NCI-H146 (cell line): ENCODE results near the gene LOXHD1.

ENCODE experiments used
- DNase-seq: peaks from one replicate; lab custom pipeline; 2025; lab: John Stamatoyannopoulos, UW

The LOXHD1 gene

DNA sequence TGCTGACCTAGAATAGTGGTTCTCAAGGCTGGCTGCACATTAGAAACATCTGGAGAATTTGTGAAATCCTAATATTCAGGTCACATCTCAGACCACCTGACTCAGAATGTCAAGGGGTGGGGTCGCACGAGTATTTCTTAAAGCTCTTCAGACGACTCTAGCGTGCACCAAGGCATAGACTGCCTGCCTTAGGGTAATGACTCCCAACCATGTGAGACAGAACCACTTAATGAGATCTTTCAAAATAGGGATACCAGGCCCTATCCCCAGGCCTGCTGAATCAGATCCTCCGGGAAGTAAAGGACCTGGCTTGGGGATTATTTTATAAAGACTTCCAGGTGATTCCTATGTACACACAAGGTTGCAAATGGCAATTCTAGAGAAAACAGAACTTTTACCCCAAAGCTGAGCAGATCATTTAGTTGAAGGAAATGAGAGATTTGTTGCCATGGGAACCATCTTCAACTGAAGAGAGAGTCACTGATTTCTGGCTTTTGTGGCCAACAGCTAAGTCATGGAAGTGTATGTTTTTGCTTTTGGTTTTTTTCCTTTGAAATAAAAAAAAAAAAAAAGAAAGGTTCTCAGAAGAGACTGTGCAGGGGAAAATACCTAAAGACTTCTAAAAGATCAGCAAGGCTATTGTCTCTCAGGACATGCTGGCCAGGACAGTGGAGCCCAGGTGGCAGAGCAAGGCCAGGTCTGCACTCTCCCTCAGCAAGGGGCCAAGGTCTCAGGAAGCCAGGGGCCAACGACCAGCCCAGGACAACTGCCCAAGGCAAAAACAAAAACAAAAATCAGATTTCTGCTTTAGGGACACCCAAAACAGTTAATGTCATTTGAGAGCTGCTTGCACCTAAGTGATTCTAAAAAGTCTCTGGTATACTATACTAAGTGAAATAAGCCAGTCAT lies 15.3 kb upstream of the LOXHD1 start:
- no peak for DNase-seq

DNA sequence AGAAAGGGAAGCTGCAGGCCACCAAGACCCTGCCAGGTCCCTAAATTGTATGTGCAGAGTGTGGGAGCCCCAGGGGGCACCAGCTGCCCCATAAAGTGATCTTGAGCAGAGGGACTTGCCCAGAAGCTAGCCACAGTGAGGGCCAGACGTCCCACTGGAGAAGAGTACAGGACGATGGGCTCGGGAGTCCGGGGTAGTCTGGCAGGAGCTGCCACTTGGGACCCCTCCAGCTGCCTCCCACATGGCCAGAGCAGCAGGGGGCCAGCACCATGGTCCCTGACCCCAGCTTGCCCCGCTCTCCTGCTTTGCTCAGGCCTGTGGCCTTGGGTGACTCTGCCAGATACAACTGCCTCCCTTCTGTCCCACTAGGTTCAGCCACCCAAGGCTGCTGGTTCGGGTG lies 11.7 kb upstream of the LOXHD1 start:
- DNase-seq = no peak

DNA sequence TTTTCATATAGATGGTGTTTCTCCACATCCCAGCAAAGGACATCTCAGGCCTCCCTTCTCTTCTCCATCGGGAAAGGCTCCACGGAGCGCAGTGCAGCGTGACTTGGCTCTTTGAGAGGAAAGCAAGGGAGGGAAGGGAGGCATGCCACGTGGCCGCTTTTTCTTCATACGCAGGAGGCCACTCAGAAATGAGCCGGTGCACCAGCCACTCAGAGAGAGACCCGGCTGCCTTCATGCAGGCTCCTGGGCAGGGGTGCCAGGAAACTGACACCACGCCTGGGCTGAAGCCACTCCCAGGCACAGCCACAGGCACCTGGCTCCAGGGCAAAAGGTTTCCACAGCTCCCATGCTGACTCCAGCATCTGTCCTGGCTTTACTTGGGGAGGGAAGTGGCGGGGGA lies 11.1 kb upstream of the LOXHD1 start:
- DNase-seq = no peak

DNA sequence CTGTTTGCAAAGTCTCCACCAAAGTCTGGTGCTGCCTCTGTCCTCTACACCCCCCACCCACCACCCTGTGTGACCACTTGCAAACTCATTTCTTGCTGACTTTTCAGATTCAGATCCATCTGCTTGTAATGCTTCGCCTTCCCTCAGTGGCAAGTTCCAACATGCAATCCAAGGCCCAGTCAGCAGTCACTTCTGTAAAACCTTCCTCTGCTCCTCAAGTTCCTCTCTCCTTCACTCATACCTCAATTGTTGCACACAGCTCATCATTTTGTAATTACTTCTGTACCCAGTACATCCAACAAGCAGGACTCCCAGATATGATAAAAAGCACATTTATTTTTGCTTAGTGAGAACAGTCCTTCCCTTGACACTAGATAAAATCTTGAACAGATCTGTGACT lies 6.5 kb upstream of the LOXHD1 start:
- DNase-seq = no peak

DNA sequence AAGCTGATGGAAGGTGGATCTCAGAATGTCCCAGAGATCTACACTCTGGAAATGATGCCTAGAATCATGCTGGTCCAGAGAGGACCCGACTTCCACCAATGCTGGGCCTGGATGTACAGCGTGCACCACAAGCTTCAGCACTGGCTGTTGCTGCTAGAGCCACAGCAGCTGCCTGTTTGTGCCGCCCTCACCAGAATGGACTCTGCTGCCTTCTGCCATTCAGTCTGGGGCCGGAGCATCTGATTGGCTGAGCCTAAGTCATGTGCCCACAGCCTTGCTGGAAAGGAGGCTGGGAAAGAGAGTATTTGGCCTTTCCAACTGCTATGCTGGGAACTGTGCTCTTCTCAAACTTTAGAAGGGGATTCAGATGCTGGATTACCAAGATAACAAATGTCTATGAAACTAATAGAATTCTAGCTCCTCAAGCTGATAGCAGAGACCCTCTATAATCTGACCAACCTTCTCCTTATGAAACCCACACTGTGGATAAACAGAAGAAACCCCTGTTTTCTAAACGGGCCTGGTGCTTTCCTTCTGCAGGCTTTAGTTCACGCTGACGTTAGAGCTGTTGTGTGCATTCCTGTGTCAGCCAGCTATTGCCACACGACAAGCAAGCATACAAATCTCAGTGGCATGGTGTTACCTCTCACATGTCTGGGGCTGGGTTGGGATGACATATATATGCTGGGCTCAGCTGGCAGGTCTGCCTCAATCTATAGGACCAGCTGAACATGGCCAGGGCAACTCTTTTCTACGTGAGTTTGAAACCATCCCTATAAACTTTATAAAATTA lies 4.1 kb upstream of the LOXHD1 start:
- peak; percentile 61 for DNase-seq

DNA sequence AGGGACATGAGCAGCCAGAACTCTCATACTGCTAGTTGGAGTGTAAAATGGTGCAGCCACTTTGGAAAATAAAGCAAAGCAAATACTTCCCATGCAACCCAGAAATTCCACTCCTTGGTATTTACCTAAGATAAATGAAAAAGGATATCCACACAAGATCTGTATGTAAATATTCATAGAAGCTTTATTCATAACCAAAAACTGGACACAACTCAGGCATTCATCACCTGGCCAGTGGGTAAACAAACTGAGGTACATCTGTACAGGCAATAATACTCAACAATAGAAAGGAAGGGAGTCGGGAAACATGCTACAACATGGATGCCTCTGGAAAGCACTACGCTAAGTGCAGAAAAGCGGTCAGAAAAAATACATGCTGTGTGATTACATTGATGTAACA lies 2.5 kb upstream of the LOXHD1 start:
- no peak for DNase-seq

DNA sequence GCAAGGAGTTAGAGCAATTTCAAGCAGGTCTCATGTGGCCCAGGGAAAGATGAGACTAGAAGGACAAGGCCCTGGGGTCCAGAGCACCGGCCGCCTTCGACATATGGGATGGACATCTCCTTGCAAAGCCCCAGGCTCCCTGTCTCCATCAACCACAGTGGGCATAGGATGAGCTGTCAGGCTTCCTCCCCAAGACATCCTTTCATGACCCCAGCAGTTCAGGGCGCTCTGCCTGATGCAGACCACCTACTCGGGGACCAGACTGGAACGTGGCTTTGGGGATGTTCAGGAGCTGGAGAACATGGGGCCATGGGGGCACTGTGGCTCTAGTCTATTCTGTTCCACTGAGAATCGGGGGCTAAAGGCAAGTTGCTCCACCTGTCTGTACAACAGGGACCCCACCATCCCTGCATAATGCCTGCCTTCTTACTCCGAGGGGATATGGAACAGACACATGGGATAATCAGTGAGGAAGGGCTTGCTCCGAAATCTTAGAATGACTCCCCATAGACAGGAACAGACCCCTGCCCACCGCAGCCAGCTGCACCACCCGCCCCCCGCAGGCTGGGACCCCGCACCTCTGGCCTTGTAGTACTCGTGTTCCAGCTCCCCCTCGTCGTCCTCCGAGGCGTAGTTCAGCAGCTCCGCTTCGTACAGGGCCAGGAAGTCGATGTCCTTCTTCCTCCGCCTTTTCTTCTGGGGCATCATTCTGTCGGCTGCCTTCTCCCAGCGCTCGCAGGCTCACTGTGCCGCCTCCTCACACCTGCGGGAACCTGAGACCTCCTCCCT lies 500 bp downstream of the LOXHD1 start:
- no peak for DNase-seq

DNA sequence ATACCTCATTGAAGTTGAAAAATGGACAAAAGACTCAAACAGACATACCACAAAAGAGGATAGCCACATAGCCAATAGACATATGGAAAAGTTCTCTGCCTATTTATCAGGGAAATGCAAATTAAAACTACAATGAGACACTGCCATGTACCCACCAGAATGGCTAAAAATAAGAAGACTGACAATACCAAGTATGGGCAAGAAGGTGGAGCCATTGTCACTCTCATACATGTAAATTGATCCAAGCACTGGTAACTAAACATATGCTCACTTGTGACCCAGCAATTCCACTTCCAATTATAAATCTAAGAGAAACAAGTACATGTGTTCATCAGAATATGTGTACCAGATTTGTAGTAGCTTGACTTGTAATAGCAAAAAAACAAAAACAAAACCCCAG lies 4.6 kb downstream of the LOXHD1 start:
- DNase-seq = no peak

DNA sequence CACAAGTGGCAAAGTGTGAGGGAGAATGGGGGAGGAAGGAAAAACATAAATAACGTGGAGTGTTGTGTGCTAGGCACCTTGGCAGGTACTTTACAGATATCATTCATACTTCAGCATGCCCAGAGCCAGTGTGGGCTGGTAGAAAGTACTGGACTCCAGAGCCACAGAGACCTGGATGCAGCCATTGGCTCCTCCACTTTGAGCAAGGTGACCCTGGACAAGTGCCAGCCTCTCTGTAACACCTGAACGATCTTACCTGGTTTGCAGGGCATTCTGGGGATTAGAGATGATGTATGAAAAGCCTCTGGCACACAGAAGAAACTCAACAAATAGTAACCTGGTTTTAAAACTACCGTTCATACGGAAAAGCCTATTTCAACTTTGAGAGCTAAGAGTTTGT lies 6.3 kb downstream of the LOXHD1 start:
- DNase-seq = no peak

DNA sequence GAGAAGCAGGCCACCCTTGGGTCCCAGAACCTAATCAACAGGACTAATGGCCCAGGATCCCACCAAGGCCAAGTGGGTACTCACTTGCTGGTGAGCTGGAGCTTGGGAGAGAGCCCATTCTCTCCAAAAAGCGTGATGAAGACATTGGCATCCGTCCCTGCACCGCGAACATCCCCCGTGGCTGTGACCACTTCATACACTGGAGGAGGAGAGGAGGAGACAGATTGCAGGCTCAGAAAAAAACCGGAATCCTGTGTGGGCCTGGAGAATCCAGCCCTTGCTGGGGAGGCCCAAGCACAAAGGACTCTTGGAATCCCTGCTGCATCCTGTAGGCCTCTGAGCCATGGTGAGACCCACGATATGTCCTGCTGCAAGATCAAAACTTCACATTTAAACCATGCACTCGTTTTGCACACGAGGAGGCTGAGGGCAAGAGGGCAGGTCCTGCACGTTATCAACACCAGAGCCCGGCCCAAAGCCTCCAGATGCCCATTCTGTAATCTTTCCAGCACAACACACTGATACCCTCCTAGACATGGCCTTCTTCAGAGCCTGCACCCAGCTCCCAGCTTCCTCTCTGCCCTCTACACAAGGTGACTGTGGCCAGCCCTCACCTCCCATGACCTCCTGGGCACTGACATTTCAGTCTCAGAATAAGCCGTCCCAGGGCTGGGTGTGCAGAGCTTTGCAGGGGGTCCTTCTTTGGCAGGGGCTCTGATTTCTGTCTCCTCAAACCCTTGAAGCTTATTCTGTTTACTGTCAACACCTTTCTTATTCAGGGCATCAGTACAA lies 7.8 kb downstream of the LOXHD1 start:
- no peak for DNase-seq

DNA sequence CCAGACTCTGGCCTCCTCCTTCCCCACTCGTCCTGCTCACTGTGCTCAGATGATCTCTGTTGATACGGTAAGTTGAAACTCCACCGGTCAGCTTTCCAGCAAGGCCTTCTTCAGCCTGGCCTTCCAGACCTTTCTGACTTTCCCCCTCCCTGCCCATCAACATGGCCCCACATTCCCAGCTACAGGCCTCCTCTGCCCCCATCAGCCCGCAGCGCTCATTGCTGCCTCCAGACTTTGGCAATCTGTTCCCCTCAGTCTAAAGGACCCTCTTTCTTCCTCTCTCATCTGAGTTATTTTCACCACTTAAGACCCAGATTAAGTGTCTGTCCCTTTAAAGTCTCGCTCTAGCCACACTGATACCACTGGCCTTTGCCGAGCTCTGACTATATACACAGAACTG lies 10.6 kb downstream of the LOXHD1 start:
- DNase-seq = no peak

DNA sequence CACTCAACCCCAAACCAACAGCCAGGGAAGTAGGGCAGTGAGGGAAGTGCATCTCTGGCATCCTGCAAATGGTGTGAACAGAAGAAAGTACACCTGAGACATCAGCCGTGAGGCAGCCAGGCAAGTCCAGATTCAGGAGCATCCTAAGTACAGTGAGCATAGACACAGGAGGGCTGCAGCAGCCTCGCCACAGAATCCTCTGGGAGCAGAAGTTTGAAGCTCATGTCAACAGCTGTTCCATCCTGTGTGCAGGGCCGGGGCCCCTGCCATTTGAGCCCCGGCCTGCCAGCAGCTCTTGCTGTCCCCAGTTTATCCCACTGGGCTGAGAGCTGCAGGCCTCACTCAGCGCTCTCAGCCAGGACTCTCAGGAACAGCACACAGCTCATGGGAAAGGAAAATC lies 14.5 kb downstream of the LOXHD1 start:
- DNase-seq = no peak

DNA sequence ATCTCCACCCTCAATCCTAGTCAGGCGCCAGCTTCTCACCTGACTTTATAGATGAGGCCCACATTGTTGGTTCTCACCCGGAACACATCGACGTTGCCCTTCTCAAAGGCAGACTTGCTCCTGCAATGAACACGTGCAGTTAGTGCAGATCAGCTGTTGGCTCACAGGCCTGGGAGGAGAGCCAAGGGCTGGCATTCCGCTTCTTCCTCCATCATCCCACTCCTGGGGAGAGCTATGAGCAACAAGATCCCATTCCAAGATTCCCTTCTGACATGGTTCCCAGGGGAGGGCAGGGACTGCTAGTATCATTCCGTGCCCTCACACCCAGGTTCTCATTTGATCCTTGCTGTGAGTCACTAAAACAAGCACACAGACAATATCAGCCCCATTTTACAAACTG lies 15.1 kb downstream of the LOXHD1 start:
- DNase-seq = no peak

DNA sequence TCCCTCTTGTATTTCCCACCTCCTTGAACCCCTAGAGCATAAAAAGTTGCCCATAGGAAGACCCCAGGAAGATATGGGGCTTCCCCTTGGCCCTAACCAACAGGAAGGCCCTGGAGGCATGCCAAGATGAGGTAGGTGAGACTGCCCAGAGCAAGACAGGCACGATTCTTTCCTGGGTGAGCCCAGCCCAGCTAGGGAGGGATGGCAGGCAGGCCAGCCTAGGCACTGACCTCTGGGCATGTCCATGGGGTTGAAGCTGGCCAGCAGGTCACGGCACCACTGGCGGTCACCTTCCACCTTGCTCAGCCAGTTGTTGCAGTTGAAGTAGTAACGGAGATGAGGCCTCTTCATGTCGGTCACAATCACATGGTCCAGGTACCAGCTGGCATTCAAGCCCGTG lies 17.6 kb downstream of the LOXHD1 start:
- DNase-seq = no peak

DNA sequence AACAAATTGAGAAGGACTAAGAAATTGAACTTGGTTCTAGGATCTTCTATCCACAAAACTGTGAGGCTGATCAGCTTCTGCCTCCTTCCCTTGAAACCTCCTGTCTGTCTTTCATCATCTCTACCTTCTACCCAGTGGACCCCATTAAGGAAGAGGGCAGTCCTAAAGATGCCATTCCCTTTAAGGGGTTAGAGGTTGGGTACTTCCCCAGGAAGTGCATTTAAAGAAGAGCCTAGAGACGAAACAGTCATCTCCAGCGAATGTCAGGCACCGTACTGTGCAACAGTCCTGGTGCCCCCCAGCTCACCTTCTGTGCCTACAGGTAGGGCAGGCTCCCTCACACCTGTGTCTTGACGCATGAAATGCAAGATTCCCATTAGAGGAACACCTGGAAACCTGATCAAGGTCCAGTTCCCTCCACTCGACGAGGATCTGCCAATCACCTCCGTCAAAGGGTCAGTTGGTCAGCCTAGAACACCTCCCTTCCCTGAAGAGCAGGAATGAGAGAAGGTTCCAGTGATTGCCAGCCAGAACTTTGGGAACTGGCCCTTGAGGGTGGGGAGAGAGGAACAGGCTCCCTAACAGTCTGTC lies 20.9 kb downstream of the LOXHD1 start:
- no peak for DNase-seq

DNA sequence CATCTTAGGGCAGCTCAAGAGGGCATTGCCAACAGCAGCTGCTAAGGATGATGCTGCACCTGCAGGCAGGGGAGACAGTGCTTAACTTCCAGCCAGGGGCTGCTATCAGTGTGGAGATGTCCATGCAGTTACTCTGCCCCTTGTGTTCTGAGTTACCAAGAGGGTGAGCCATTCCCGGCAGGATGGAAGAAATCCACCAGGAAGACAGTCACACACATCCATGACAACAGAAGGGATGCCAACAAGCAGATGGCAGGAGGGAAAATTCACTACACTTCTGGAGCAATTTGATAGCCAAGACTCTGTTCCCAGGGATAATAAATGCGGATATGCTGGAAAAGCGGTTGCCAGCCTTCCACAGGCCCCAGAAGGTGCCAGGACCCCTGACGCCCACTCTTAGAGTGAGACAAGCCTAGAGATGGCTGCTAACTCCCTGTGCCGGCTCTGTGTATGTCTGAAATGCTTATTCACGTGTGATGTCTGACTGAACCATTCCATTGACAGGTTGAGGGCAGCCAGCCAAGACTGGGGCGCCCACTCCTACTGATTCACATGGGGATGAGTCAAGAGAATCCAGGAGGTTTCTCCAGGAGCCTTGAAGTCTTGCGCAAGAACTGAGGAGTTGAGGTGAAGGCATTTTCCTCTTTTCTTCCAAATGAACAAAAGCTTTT lies 24.5 kb downstream of the LOXHD1 start:
- DNase-seq = no peak

DNA sequence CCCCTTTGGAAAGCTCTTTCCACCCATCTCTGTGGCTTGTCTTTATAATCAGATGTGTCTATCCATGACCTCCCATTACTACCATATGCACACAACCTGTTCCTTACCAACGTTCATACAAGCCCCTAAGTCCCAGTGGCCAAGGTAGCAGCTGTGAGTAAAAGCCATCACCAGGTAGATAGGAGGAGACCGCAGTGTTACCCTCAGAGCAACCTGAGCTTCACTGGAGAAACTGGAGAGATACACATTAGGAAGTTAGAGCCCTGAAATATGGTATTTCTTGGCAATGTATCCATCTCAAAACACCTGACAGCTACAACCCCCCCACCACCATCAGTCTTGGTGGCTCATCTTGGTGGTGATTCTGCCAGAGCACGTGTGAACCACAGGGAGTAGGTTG lies 26.0 kb downstream of the LOXHD1 start:
- no peak for DNase-seq

DNA sequence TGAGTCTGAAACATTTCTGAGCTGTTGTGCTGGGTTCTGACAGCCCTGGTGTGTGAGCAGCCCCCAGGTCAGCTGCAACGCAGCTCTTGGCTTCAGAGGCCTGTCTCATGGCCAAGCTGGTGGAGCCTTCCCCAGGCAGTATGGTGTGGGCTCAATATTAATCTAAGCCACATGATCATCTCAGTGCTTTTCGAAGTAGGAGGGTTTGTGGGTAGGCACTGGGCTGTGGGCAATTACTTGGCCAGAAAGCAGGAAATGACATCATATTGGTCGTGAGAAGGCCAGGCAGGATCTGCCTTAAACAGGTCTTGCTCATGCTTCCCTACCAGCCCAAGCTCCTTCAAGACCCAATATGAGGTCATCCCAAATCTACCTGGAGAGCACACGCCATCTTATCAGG lies 26.9 kb downstream of the LOXHD1 start:
- DNase-seq = no peak

DNA sequence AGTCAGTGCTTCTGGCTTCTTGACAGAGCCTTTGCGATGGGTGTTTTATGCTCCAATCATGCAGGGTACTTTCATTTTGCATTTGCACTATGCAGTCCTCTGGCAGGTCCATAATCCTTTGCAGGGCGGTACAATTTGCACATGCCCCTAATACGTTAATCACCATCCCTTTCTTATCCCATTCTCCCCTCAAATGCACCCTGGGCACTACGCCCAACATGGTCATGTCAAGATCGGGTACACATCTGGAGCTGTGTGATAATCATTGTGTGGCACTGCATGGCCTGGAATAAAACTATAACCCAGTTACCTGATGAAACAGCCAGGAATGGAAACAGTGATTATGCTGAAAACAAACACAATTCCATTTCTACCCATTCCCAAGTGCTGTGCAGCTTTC lies 27.7 kb downstream of the LOXHD1 start:
- no peak for DNase-seq

DNA sequence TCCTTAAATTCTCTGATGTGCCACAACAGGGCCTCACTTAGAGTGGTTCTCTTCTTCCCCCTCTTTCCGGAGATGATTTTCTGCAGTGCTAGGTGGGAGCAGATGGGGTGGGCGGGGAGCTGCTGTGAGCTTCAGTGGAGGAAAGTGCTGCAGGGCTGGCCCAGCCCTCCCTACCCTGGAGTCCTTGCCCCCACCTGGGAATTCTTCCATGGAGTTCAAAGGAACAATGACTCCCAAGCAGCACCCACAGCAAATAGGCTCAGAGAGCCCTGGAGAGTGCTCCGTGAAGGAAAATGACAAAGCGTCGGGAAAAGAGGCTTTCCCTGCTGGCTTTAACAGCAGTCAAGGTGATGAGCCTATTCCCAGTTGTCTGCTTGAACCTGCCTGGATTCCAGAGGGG lies 28.8 kb downstream of the LOXHD1 start:
- DNase-seq = no peak

DNA sequence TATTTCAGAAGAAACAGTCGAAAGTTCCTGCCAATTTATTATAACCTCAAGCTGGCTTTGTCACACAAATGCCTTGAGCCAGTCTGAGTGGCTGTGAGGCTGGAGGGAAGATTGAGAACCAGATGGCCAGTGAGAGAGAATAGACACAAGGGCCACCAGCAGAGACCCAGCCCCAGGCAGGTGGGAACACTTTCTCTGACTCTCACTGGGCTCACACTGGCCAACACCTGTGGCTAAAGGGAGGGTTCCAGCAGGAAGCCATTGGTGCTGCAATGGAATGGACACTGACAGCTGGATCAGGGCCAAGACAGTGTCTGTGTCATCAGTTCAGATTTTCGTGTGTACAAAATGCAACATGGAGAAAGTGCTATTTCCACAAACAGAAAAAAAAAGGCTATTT lies 29.9 kb downstream of the LOXHD1 start:
- peak; percentile 94 for DNase-seq
